ENCODE results near the gene CUL7.

The CUL7 gene

DNA sequence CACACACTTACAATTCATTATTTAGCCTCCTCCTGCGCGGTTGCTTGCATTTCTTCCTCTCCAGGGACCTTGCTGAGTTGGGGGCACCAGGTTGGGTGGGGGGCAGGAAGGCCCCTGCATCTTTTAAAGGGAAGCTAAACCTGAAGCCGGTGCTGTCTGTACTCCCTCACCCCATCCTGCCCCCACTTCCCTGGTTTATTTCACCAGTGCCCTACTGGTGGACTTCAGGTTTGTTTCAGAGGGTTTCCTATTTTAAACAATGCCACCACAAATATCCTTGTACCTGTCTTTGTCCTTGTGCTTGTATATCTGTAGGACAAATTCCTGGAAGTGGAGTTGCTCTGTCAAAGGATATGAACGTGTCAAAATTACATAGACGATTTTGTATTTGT, 43.4 kb upstream of the CUL7 start:
- H4K20me1 ChIP-seq (ENCODE audit: insufficient read depth, low read length), result peaks cover 48% of the 10 kb centered on the region
- H3K36me3 ChIP-seq (ENCODE audit: insufficient read depth, low read length), result no peaks in the 10 kb centered on the region
- H3K4me2 ChIP-seq (ENCODE audit: insufficient read depth, low read length), result no peak overlapping the region
- H3K4me1 ChIP-seq (ENCODE audit: insufficient read depth, low read length), result peaks cover 21% of the 10 kb centered on the region
- no peak overlapping the region for H3K4me3 ChIP-seq (ENCODE audit: low read depth in 1 of 2, low read length in 2 of 2)
- no peak for ATAC-seq (ENCODE audit: insufficient read depth, low read depth)
- no peaks in the 10 kb centered on the region for H3K27me3 ChIP-seq (ENCODE audit: insufficient read depth, low read length, poor library complexity)
- H3K27ac ChIP-seq (ENCODE audit: low read length), result no peak overlapping the region
- peaks cover 60% of the 10 kb centered on the region for H3K79me2 ChIP-seq (ENCODE audit: insufficient read depth, low read length)
- H3K9me3 ChIP-seq (ENCODE audit: insufficient read depth, low read length, severe bottlenecking), result no peaks in the 10 kb centered on the region
- no peak overlapping the region for H2AFZ ChIP-seq (ENCODE audit: low read depth, low read length)
- no peak for DNase-seq
- TF ChIP-seq CTCF (IDR thresholded peaks at IDR 0.05; ENCODE audit: borderline replicate concordance, extremely low read depth, low read length, poor library complexity, severe bottlenecking) (no peak), EZH2 (IDR thresholded peaks at IDR 0.05; ENCODE audit: borderline replicate concordance, low read depth, low read length, severe bottlenecking) (no peak)
- no peak overlapping the region for H3K9ac ChIP-seq (ENCODE audit: low read depth, low read length)

DNA sequence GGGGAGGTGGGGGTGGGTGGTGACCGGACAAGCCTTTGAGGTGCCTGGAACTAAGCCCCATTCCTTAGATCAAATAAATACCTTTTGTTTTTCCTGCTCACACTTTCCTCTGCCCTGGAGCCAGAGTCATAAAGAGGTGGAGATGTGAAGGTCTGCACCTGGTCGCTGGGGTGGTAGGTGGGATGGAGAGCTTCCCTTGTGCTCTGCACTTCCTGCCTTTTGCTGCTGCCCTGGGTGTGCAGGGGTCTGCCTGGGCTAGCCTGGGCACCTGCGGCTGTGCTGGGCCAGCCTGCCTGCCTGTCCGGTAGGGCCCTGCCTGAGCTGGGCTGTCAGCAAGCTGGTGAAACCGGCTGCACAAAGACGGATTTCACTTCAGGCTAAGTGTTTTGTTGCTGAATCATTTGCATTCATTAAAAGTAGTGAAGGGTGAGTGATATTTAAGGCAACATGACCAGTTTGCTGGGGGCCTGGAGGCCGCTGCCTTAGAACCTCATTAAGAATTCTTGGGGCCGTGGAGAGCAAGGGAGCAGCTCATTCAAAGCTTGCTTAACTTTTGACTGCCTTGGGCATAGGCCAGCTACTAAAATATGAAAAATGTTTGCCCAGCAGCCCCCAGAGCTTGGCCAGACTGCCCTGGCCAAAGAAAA, 42.9 kb upstream of the CUL7 start:
- H3K4me2 ChIP-seq (ENCODE audit: insufficient read depth, low read length), result no peak overlapping the region
- no peak overlapping the region for H3K9ac ChIP-seq (ENCODE audit: low read depth, low read length)
- no peak overlapping the region for H3K4me3 ChIP-seq (ENCODE audit: low read depth in 1 of 2, low read length in 2 of 2)
- H3K36me3 ChIP-seq (ENCODE audit: insufficient read depth, low read length), result no peaks in the 10 kb centered on the region
- no peak for TF ChIP-seq CTCF (IDR thresholded peaks at IDR 0.05; ENCODE audit: borderline replicate concordance, extremely low read depth, low read length, poor library complexity, severe bottlenecking)
- no peak for TF ChIP-seq EZH2 (IDR thresholded peaks at IDR 0.05; ENCODE audit: borderline replicate concordance, low read depth, low read length, severe bottlenecking)
- DNase-seq, result no peak
- H3K27me3 ChIP-seq (ENCODE audit: insufficient read depth, low read length, poor library complexity), result no peaks in the 10 kb centered on the region
- H3K4me1 ChIP-seq (ENCODE audit: insufficient read depth, low read length), result peaks cover 26% of the 10 kb centered on the region
- H3K27ac ChIP-seq (ENCODE audit: low read length), result no peak overlapping the region
- H2AFZ ChIP-seq (ENCODE audit: low read depth, low read length), result no peak overlapping the region
- peaks cover 58% of the 10 kb centered on the region for H3K79me2 ChIP-seq (ENCODE audit: insufficient read depth, low read length)
- H3K9me3 ChIP-seq (ENCODE audit: insufficient read depth, low read length, severe bottlenecking), result no peaks in the 10 kb centered on the region
- peaks cover 46% of the 10 kb centered on the region for H4K20me1 ChIP-seq (ENCODE audit: insufficient read depth, low read length)
- no peak for ATAC-seq (ENCODE audit: insufficient read depth, low read depth)

DNA sequence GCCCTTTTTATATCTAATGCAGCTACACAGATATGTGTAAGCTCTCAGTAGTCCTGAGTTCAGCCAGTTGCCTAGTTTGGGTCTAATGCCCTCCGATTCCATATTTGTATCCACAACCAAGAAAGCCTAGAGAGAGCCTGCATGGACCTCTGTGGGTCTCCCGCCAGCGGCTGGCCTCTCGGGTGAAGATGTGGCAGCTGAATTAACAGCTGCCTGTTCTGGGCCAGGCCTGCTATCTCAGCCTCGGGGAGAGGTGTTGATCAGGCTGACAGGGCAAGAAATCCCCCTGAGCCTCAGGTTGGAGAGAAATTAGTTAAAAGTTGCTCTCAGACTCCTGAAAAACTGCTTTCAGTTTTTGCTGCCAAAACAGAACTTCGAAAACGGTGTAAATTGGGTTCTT, 42.3 kb upstream of the CUL7 start:
- ATAC-seq (ENCODE audit: insufficient read depth, low read depth) (no peak), DNase-seq (no peak)
- H3K36me3 ChIP-seq (ENCODE audit: insufficient read depth, low read length), result no peaks in the 10 kb centered on the region
- H3K27me3 ChIP-seq (ENCODE audit: insufficient read depth, low read length, poor library complexity), result no peaks in the 10 kb centered on the region
- H3K79me2 ChIP-seq (ENCODE audit: insufficient read depth, low read length), result peaks cover 60% of the 10 kb centered on the region
- no peak overlapping the region for H3K4me3 ChIP-seq (ENCODE audit: low read depth in 1 of 2, low read length in 2 of 2)
- no peaks in the 10 kb centered on the region for H3K9me3 ChIP-seq (ENCODE audit: insufficient read depth, low read length, severe bottlenecking)
- peaks cover 32% of the 10 kb centered on the region for H3K4me1 ChIP-seq (ENCODE audit: insufficient read depth, low read length)
- H4K20me1 ChIP-seq (ENCODE audit: insufficient read depth, low read length), result peaks cover 50% of the 10 kb centered on the region
- H3K4me2 ChIP-seq (ENCODE audit: insufficient read depth, low read length), result no peak overlapping the region
- H3K27ac ChIP-seq (ENCODE audit: low read length), result no peak overlapping the region
- no peak overlapping the region for H2AFZ ChIP-seq (ENCODE audit: low read depth, low read length)
- H3K9ac ChIP-seq (ENCODE audit: low read depth, low read length), result no peak overlapping the region
- TF ChIP-seq CTCF (IDR thresholded peaks at IDR 0.05; ENCODE audit: borderline replicate concordance, extremely low read depth, low read length, poor library complexity, severe bottlenecking) (no peak), EZH2 (IDR thresholded peaks at IDR 0.05; ENCODE audit: borderline replicate concordance, low read depth, low read length, severe bottlenecking) (no peak)
